Colonic mucosa (tissue), 4 donors: ENCODE results near the gene MYLK2. TPM values are rescaled to one million over a fixed set of nuclear protein-coding genes. Genes with fewer than 3 reads are reported as not detected.

Experiments used
- DNase-seq: peaks from one replicate; pipeline ENCODE4 v3.0.0-alpha.2; 2020
- H3K27ac ChIP-seq: fragments of 200-600 bp; one replicate; pipeline ENCODE4 v1.8.0; 2021
- H3K27me3 ChIP-seq: fragments of 200-600 bp; one replicate; pipeline ENCODE4 v1.8.0; 2021
- H3K36me3 ChIP-seq: fragments of 200-600 bp; one replicate; pipeline ENCODE4 v1.8.0; 2021
- H3K4me1 ChIP-seq: fragments of 200-600 bp; one replicate; pipeline ENCODE4 v1.8.0; 2021; ENCODE audit warnings: mild to moderate bottlenecking
- H3K4me3 ChIP-seq: fragments of 200-600 bp; one replicate; pipeline ENCODE4 v1.8.0; 2021
- H3K9ac ChIP-seq, 2 donors: one replicate each; pipeline ENCODE4 v1.7.0; 2013; ENCODE audit warnings: control low read depth in 2 of 2, low read depth in 2 of 2, low read length in 2 of 2
- H3K9me3 ChIP-seq: fragments of 200-600 bp; one replicate; pipeline ENCODE4 v1.8.0; 2021
- intact Hi-C: fragments of 100-400 bp; cut with DNase I; formaldehyde crosslinking; loops from one replicate; pipeline ENCODE4 v1.14.1; 2022
- total RNA-seq, 2 donors: library from RNA; stranded (reverse); fragmentation: NEBNext Ultra II Directional in 1 of 2; extraction: Animal tissue kit (Norgen Biotek cat#: 25700) in 1 of 2; gene quantifications; one replicate each; pipeline ENCODE4 v1.2.1, GENCODE V29; 2021
- TF ChIP-seq, protein P1 (sequence below): fragments of 200-600 bp; IDR thresholded peaks from one replicate; pipeline ENCODE4 v1.8.0; 2022; ENCODE audit warnings: antibody characterized with exemption, mild to moderate bottlenecking
- donor health status: healthy.
- donor health status: DM: no; HTN: no; CAD: no.
- donor health status: DM: no; HTN: no; CAD: no.

The MYLK2 gene
- total RNA-seq, 2 donors from 2014 or later = 0.11 to 0.20 TPM

DNA sequence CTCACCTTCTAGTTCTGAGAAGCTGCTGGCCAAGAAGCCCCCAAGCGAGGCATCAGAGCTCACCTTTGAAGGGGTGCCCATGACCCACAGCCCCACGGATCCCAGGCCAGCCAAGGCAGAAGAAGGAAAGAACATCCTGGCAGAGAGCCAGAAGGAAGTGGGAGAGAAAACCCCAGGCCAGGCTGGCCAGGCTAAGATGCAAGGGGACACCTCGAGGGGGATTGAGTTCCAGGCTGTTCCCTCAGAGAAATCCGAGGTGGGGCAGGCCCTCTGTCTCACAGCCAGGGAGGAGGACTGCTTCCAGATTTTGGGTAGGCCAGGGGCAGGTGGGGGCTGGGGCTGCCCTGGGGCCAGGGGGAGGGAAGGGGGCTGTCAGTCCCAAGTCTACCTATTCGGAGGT, 2.3 kb downstream of the MYLK2 start:
- H3K9ac ChIP-seq = no peak overlapping the region
- H3K4me1 ChIP-seq = no peaks in the 10 kb centered on the region

DNA sequence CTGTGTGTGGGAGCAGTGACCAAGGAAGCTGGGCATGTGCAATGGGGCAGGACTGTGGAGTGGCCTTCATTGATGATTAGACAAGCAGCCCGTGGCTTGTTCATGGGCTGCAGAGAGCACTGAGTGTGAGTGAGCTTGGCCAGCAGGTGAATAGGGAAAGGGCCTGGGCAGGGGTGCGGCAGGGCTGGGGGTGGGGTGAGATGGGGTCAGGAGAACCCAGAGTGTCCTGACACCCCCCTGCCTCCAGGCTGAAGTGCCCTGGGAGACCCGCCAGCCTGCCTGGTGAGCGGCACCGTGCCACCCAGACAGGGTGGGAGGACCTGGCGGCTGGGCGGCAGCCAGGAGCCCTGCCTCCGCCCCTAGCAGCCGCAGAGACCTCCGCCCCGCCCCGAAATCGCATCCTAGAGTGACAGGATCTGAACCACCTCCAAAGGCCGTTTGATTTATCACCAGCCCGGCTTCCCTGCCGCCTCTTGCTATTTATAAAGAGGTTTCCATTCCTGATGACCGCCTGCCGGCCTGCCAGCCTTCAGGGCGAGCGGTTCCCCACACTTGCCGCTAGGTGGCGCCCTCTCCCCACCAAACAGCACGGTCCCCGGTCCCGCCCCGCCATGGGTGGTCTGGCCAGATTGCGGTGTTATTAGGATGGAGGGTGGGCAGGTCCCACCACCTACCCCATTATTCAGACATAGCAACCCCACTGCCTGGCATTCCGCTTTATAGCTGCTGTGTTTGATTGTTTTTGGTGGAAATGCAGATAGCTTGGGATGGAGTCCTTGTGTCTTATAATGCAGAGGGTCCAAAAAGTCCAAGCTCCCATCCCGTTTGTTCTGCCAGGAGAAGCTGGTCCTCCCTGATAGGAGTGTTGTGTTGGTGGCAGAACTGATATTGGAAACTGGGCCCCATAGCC, 3.5 kb downstream of the MYLK2 start:
- no peaks in the 10 kb centered on the region for H3K4me1 ChIP-seq
- H3K9ac ChIP-seq = no peak overlapping the region
- DNase-seq = peak; percentile 66
- H3K27me3 ChIP-seq = no peaks in the 10 kb centered on the region
- no peak overlapping the region for H3K27ac ChIP-seq
- no peak overlapping the region for H3K4me3 ChIP-seq
- H3K9me3 ChIP-seq = no peaks in the 10 kb centered on the region
- H3K36me3 ChIP-seq = no peaks in the 10 kb centered on the region
- intact Hi-C loops = loop anchor here (2.0 to 5.0 kb wide), 2 partner anchors 210 to 270 kb away; no protein-coding TSS in a partner anchor
- TF ChIP-seq, protein P1, sequence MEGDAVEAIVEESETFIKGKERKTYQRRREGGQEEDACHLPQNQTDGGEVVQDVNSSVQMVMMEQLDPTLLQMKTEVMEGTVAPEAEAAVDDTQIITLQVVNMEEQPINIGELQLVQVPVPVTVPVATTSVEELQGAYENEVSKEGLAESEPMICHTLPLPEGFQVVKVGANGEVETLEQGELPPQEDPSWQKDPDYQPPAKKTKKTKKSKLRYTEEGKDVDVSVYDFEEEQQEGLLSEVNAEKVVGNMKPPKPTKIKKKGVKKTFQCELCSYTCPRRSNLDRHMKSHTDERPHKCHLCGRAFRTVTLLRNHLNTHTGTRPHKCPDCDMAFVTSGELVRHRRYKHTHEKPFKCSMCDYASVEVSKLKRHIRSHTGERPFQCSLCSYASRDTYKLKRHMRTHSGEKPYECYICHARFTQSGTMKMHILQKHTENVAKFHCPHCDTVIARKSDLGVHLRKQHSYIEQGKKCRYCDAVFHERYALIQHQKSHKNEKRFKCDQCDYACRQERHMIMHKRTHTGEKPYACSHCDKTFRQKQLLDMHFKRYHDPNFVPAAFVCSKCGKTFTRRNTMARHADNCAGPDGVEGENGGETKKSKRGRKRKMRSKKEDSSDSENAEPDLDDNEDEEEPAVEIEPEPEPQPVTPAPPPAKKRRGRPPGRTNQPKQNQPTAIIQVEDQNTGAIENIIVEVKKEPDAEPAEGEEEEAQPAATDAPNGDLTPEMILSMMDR = peak; percentile 98

More for the DNA sequence above, 2.3 kb downstream of the MYLK2 start:
- Histone ChIP-seq H3K4me3 (no peak overlapping the region), H3K9me3 (no peaks in the 10 kb centered on the region), H3K27ac (no peak overlapping the region), H3K36me3 (no peaks in the 10 kb centered on the region), H3K27me3 (no peaks in the 10 kb centered on the region)
- TF ChIP-seq, protein P1 = no peak
- DNase-seq = no peak
- intact Hi-C loops = loop anchor here (5.0 kb wide), 1 partner anchor 211 kb away; no protein-coding TSS in a partner anchor

DNA sequence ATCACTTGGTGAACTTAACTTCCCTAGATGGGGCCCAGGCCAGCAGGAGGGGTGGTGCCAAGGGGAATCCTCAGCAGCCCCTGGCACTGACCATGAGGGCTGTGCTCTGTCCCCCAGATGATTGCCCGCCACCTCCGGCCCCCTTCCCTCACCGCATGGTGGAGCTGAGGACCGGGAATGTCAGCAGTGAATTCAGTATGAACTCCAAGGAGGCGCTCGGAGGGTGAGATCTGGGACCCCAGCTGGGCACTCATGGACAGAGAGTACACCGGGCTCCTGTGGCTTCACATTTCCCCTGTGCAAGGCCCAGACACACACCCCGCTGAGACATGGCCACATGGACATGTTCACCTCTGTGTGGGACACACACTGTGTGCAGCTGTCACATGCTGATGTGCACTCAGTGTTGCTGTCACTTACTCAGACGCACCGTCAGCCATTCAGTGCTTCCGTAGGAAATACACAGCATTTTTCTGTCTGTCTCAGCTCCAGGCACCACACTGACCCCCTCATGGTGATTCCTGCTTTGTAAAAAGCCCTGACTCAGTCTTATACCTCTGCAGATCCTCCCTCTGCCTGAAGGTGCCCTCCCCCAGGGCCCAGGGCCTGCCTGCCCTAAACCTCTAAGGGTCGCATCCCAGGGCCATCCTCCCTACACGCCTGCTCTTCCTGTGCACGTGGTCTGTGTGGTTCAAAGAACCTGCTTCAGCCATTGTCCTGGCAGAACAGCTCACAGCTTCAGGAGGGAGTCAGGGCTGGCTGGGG, 4.4 kb downstream of the MYLK2 start:
- no peak overlapping the region for H3K27ac ChIP-seq
- H3K9ac ChIP-seq = no peak overlapping the region
- no peaks in the 10 kb centered on the region for H3K36me3 ChIP-seq
- TF ChIP-seq, protein P1 = no peak
- H3K27me3 ChIP-seq = no peaks in the 10 kb centered on the region
- no peaks in the 10 kb centered on the region for H3K9me3 ChIP-seq
- no peak overlapping the region for H3K4me3 ChIP-seq
- DNase-seq = no peak
- intact Hi-C loops = loop anchor here (2.0 to 5.0 kb wide), 2 partner anchors 209 to 269 kb away; no protein-coding TSS in a partner anchor
- no peaks in the 10 kb centered on the region for H3K4me1 ChIP-seq

DNA sequence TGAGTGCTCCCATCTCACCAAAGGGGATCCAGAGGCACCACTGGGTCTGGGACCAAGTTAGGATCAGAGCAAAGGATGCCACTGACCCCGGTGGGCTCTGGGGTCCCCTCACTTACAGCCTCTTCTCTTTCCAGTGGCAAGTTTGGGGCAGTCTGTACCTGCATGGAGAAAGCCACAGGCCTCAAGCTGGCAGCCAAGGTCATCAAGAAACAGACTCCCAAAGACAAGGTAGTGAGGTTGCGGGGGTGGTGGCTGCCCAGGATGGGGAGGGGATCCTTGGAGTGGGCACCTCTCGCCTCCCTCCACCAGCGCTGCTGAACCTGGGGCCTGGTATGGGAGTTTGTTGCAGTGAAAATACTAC, 4.9 kb downstream of the MYLK2 start:
- Histone ChIP-seq H3K36me3 (no peaks in the 10 kb centered on the region), H3K4me1 (no peaks in the 10 kb centered on the region), H3K9me3 (no peaks in the 10 kb centered on the region), H3K27me3 (no peaks in the 10 kb centered on the region), H3K27ac (no peak overlapping the region), H3K9ac (no peak overlapping the region), H3K4me3 (no peak overlapping the region)
- no peak for DNase-seq
- intact Hi-C loops = loop anchor here (5.0 kb wide), 1 partner anchor 208 kb away; no protein-coding TSS in a partner anchor
- TF ChIP-seq, protein P1 = no peak

DNA sequence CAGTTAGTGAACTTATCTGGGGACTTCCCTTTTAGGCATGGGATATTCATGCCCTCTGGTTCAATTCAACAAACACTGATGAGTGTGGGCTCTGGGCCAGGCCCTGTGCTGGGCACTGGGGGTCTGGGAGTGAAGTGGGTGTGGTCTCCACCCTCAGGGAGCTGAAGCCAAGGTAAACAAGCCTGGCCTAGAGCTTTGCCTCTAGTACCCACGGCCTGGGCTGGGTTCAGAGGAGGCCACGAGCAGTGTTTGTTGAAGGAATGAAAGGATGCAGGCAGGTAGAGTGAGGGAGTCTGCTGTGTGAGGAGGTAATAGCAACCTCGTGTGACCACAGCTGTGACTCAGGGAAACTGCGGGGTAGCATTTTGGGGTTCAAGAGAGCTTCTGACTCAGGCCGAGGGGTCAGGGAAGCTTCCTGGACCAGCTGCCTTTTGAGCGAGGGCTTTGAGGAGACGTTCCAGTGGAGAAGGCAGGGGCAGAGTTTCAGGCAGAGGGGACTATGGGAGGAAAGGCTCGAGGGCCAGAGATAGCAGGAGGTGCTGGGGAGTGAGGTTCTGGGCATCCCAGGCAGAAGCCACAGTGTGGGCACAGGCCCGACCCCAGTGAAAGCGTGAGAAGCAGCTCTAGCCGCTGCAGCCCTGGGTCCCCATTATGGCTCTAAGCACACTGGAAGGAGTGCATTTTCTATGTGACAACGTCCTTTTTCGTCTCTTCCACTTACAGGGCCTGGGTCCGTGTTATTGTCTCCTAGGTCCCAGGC, 5.6 kb downstream of the MYLK2 start:
- no peaks in the 10 kb centered on the region for H3K4me1 ChIP-seq
- H3K27ac ChIP-seq = no peak overlapping the region
- no peaks in the 10 kb centered on the region for H3K27me3 ChIP-seq
- H3K4me3 ChIP-seq = no peak overlapping the region
- TF ChIP-seq, protein P1 = no peak
- no peak for DNase-seq
- intact Hi-C loops = loop anchor here (5.0 kb wide), 1 partner anchor 208 kb away; no protein-coding TSS in a partner anchor
- H3K9ac ChIP-seq = no peak overlapping the region
- no peaks in the 10 kb centered on the region for H3K9me3 ChIP-seq
- no peaks in the 10 kb centered on the region for H3K36me3 ChIP-seq
